HepG2 (cell line): ENCODE measurements around the gene PYCR2. TPM values are rescaled to one million over a fixed set of nuclear protein-coding genes. Genes with fewer than 3 reads are reported as not detected.

Source experiments
- ATAC-seq: fragments of 200-7000 bp; cut with Tn5 transposase; 3 replicates; pipeline ENCODE4 v1.9.1; 2020; ENCODE audit warnings: mild to moderate bottlenecking, moderate library complexity
- BruUV-seq: library from RNA; stranded (reverse); fragments of 400-500 nt; replicated peaks from 2 replicates; lab custom pipeline; 2021; lab: Mats Ljungman, UMichigan
- CTCF ChIA-PET: fragments of 300-600 bp; formaldehyde crosslinking; extraction: SDS; loops from one replicate; lab custom pipeline; 2021; ENCODE audit warnings: low total read pairs, inconsistent platforms, low intra/inter-chr PET ratio; lab: Yijun Ruan, JAX
- POLR2A ChIA-PET: fragments of 350-600 bp; sonication (Branson Sonifier 250); formaldehyde crosslinking; loops from one replicate; lab custom pipeline; 2020; ENCODE audit warnings: antibody characterized with exemption, inconsistent platforms; lab: Yijun Ruan, JAX
- DNase-seq: peaks from one replicate; pipeline ENCODE4 v3.0.0-alpha.2; 2015; ENCODE audit warnings: low spot score
- FAIRE-seq: peaks from 3 replicates; lab custom pipeline; 2011; peaks lifted over from hg19 to GRCh38; lab: Jason Lieb, UNC
- H2AFZ ChIP-seq: one replicate; pipeline ENCODE4 v1.6.1; 2011; ENCODE audit warnings: low read length, inconsistent platforms
- H3K27ac ChIP-seq: fragments of 300-600 bp; 3 replicates; pipeline ENCODE4 v1.8.0; 2011; ENCODE audit warnings: mixed run types, mild to moderate bottlenecking, mixed read lengths, low read length, inconsistent platforms; ENCODE audit not compliant: insufficient read depth; ENCODE audit errors: extremely low read length
- H3K27me3 ChIP-seq, 2 experiments: fragments of 200-600 bp in 1 of 2; 2 replicates in 1 of 2; 3 replicates in 1 of 2; pipeline versions ENCODE4 v1.6.0 to v1.8.0; 2011; ENCODE audit warnings: low read length in 2 of 2, mild to moderate bottlenecking in 2 of 2, moderate library complexity in 2 of 2, inconsistent platforms in 1 of 2; ENCODE audit not compliant: insufficient read depth in 2 of 2, control insufficient read depth in 1 of 2
- H3K36me3 ChIP-seq, 2 experiments: fragments of 200-600 bp in 1 of 2; replicated peaks in 1 of 2; 2 replicates in 1 of 2; 3 replicates in 1 of 2; pipeline versions ENCODE4 v1.5.1 to v1.8.0; 2011; ENCODE audit warnings: low read length in 2 of 2, inconsistent platforms in 1 of 2; ENCODE audit not compliant: insufficient read depth in 2 of 2, control insufficient read depth in 1 of 2
- H3K4me1 ChIP-seq: 2 replicates; pipeline ENCODE4 v1.5.1; 2012; ENCODE audit warnings: low read length, inconsistent platforms; ENCODE audit not compliant: insufficient read depth
- H3K4me2 ChIP-seq: 2 replicates; pipeline ENCODE4 v1.6.0; 2011; ENCODE audit warnings: low read depth, low read length, inconsistent platforms
- H3K4me3 ChIP-seq, 3 experiments: fragments of 200-600 bp in 1 of 3; sonication (generic), shearing (Covaris generic) in 1 of 3; replicated peaks in 1 of 3; 2 replicates each; pipeline ENCODE4 v1.5.1; 2011 to 2016; ENCODE audit warnings: low read length in 3 of 3, inconsistent platforms in 2 of 3, low read depth in 2 of 3, mild to moderate bottlenecking in 2 of 3, control low read depth in 1 of 3, mixed read lengths in 1 of 3; ENCODE audit not compliant: insufficient read depth in 1 of 3
- H3K79me2 ChIP-seq: one replicate; pipeline ENCODE4 v1.6.1; 2011; ENCODE audit warnings: low read length, inconsistent platforms; ENCODE audit not compliant: insufficient read depth
- H3K9ac ChIP-seq: 2 replicates; pipeline ENCODE4 v1.6.0; 2011; ENCODE audit warnings: mild to moderate bottlenecking, low read depth, low read length, inconsistent platforms; ENCODE audit not compliant: insufficient read depth
- H3K9me3 ChIP-seq: 2 replicates; pipeline ENCODE4 v1.5.1; 2012; ENCODE audit warnings: mild to moderate bottlenecking, low read length
- H4K20me1 ChIP-seq: 2 replicates; pipeline ENCODE4 v1.6.0; 2011; ENCODE audit warnings: inconsistent platforms, mild to moderate bottlenecking, low read length, moderate library complexity; ENCODE audit not compliant: insufficient read depth
- ARHGAP35 ChIP-seq: sonication (generic); formaldehyde crosslinking; IDR thresholded peaks from 2 replicates; pipeline ENCODE4 v1.9.0; 2022; ENCODE audit warnings: mild to moderate bottlenecking, inconsistent platforms, moderate library complexity, missing genetic modification reagents, borderline replicate concordance
- GABPB1 ChIP-seq: IDR thresholded peaks from 2 replicates; pipeline ENCODE4 v1.6.1; 2016; ENCODE audit warnings: mild to moderate bottlenecking, missing genetic modification reagents, moderate library complexity, missing compliant biosample characterization
- HDAC2 ChIP-seq: sonication (generic); formaldehyde crosslinking; IDR thresholded peaks from 2 replicates; pipeline ENCODE4 v1.4.0; 2020; ENCODE audit warnings: missing genetic modification reagents
- HNRNPK ChIP-seq: fragments of 200-400 bp; formaldehyde crosslinking; IDR thresholded peaks from 2 replicates; pipeline ENCODE4 v1.6.1; 2018; ENCODE audit warnings: low read length, low read depth, moderate library complexity, mild to moderate bottlenecking; ENCODE audit not compliant: poor library complexity, severe bottlenecking
- KAT2B ChIP-seq: fragments of 150-350 bp; IDR thresholded peaks from 2 replicates; pipeline ENCODE4 v1.6.1; 2014; ENCODE audit warnings: low read depth, low read length, borderline replicate concordance
- MAFF ChIP-seq: IDR thresholded peaks from 2 replicates; pipeline ENCODE4 v1.6.1; 2011; ENCODE audit warnings: low read depth, low read length, improper control_type of control experiment
- U2AF1 ChIP-seq: fragments of 200-400 bp; formaldehyde crosslinking; optimal IDR thresholded peaks from 2 replicates; pipeline ENCODE3; 2017; ENCODE audit warnings: mild to moderate bottlenecking, low read depth, low read length
- ZFP36L2 ChIP-seq: sonication (generic); formaldehyde crosslinking; IDR thresholded peaks from 2 replicates; pipeline ENCODE4 v1.4.0; 2020; ENCODE audit warnings: missing genetic modification reagents
- ZNF350 ChIP-seq: sonication (generic); formaldehyde crosslinking; IDR thresholded peaks from 2 replicates; pipeline ENCODE4 v1.4.0; 2020; ENCODE audit warnings: mild to moderate bottlenecking, low read depth, missing genetic modification reagents, borderline replicate concordance
- ZSCAN9 ChIP-seq: IDR thresholded peaks from 2 replicates; pipeline ENCODE4 v1.6.1; 2016; ENCODE audit warnings: borderline replicate concordance
- WGBS: methylation state at CpG from one replicate; pipeline ENCODE4 v1.1.6; 2017; ENCODE audit warnings: low lambda C conversion rate; 5-methylcytosine and 5-hydroxymethylcytosine counted together
- in situ Hi-C: cut with HindIII; loops from 2 replicates; pipeline ENCODE4 v1.10.0; 2017; ENCODE audit warnings: low pct_unique_long_range_greater_than_20kb; ENCODE audit not compliant: extremely low pct_ligation_motif_present
- intact Hi-C: fragments of 100-400 bp; cut with micrococcal nuclease; formaldehyde crosslinking; loops from one replicate; pipeline ENCODE4 v1.10.0; 2022; ENCODE audit not compliant: unreplicated experiment
- polyA plus RNA-seq, 8 experiments: library from polyadenylated mRNA; depleted of rRNA in 3 of 8; stranded (reverse) in 7 of 8; unstranded in 1 of 8; fragments of >200 nt; fragmentation: Illumina TruSeq in 4 of 8; extraction: Trizol in 4 of 8; gene quantifications; 2 replicates each; pipeline versions ENCODE4 v1.2.1 to v1.2.3, GENCODE V29; 2011 to 2016; ENCODE audit warnings: low read depth in 4 of 8, missing spikeins in 1 of 8, mixed read lengths in 1 of 8; ENCODE audit not compliant: insufficient read depth in 1 of 8
- total RNA-seq, 5 experiments: library from RNA; depleted of rRNA; stranded (reverse); fragments of >200 nt; fragmentation: Illumina TruSeq; extraction: Trizol; gene quantifications; 2 replicates each; pipeline ENCODE4 v1.2.3, GENCODE V29; 2016; ENCODE audit warnings: low read depth in 1 of 5
- TF ChIP-seq, protein P1 (sequence below): sonication (generic); formaldehyde crosslinking; IDR thresholded peaks from 2 replicates; pipeline ENCODE4 v1.4.0; 2020; ENCODE audit warnings: mild to moderate bottlenecking, missing genetic modification reagents
- TF ChIP-seq, protein P2 (sequence below): sonication (generic); formaldehyde crosslinking; IDR thresholded peaks from 2 replicates; pipeline ENCODE4 v1.4.0; 2020; ENCODE audit warnings: missing genetic modification reagents
- TF ChIP-seq, protein P3 (sequence below): sonication (generic); formaldehyde crosslinking; IDR thresholded peaks from 2 replicates; pipeline ENCODE4 v1.9.0; 2022; ENCODE audit warnings: low read depth, missing genetic modification reagents
- TF ChIP-seq, protein P4 (sequence below): sonication (generic); formaldehyde crosslinking; IDR thresholded peaks from 2 replicates; pipeline ENCODE4 v1.4.0; 2020; ENCODE audit warnings: missing genetic modification reagents, low read depth, mild to moderate bottlenecking, borderline replicate concordance

The PYCR2 gene
- total and polyA plus RNA-seq, 2 of the 13 experiments (the other 11 are each of a cell fraction or from before 2014, with no cell fraction given) = 47.2 to 47.8 TPM

DNA sequence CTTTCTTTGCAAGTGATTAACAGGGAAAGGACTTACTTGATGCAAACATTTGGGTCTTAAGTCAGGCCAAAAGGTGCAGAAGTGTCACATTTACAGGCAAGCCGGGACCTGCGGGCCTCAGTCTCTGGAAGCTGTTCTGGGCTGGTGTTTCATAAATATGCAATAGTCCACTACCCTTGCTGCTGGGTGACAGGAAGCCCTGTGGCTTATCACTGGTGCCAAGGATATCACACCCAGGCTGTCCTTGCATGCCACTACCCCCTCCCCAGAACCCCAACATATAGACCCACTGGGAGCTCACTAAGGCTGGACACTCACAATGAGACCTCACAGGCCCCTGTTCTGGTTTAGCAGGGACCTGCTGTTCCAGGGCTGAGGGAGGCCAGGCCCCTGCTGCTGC, 20.3 kb upstream of the PYCR2 start:
- TF ChIP-seq KAT2B (no peak), ZFP36L2 (CRISPR knock-in tag) (no peak), HNRNPK (no peak), ZNF350 (CRISPR knock-in tag) (no peak), ARHGAP35 (no peak), U2AF1 (no peak), HDAC2 (CRISPR knock-in tag) (no peak), GABPB1 (CRISPR knock-in tag) (no peak), MAFF (no peak), ZSCAN9 (CRISPR knock-in tag) (no peak)
- TF ChIP-seq, protein P1, sequence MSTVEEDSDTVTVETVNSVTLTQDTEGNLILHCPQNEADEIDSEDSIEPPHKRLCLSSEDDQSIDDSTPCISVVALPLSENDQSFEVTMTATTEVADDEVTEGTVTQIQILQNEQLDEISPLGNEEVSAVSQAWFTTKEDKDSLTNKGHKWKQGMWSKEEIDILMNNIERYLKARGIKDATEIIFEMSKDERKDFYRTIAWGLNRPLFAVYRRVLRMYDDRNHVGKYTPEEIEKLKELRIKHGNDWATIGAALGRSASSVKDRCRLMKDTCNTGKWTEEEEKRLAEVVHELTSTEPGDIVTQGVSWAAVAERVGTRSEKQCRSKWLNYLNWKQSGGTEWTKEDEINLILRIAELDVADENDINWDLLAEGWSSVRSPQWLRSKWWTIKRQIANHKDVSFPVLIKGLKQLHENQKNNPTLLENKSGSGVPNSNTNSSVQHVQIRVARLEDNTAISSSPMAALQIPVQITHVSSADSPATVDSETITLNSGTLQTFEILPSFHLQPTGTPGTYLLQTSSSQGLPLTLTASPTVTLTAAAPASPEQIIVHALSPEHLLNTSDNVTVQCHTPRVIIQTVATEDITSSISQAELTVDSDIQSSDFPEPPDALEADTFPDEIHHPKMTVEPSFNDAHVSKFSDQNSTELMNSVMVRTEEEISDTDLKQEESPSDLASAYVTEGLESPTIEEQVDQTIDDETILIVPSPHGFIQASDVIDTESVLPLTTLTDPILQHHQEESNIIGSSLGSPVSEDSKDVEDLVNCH (CRISPR knock-in tag) = no peak
- TF ChIP-seq, protein P2, sequence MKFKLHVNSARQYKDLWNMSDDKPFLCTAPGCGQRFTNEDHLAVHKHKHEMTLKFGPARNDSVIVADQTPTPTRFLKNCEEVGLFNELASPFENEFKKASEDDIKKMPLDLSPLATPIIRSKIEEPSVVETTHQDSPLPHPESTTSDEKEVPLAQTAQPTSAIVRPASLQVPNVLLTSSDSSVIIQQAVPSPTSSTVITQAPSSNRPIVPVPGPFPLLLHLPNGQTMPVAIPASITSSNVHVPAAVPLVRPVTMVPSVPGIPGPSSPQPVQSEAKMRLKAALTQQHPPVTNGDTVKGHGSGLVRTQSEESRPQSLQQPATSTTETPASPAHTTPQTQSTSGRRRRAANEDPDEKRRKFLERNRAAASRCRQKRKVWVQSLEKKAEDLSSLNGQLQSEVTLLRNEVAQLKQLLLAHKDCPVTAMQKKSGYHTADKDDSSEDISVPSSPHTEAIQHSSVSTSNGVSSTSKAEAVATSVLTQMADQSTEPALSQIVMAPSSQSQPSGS (CRISPR knock-in tag) = no peak
- TF ChIP-seq, protein P3, sequence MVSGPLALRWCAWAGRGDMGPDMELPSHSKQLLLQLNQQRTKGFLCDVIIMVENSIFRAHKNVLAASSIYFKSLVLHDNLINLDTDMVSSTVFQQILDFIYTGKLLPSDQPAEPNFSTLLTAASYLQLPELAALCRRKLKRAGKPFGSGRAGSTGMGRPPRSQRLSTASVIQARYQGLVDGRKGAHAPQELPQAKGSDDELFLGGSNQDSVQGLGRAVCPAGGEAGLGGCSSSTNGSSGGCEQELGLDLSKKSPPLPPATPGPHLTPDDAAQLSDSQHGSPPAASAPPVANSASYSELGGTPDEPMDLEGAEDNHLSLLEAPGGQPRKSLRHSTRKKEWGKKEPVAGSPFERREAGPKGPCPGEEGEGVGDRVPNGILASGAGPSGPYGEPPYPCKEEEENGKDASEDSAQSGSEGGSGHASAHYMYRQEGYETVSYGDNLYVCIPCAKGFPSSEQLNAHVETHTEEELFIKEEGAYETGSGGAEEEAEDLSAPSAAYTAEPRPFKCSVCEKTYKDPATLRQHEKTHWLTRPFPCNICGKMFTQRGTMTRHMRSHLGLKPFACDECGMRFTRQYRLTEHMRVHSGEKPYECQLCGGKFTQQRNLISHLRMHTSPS (CRISPR knock-in tag) = no peak
- TF ChIP-seq, protein P4, sequence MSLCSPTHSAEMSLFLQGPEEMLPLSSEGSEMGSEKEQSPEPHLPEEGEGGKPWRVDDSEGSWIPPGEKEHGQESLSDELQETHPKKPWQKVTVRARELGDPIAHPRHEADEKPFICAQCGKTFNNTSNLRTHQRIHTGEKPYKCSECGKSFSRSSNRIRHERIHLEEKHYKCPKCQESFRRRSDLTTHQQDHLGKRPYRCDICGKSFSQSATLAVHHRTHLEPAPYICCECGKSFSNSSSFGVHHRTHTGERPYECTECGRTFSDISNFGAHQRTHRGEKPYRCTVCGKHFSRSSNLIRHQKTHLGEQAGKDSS (CRISPR knock-in tag) = no peak
- no peak overlapping the region for H2AFZ ChIP-seq
- H3K9ac ChIP-seq = no peak overlapping the region
- H3K4me3 ChIP-seq = no peak overlapping the region; a peak in 1 of 6 replicates
- H4K20me1 ChIP-seq = no peaks in the 10 kb centered on the region
- H3K9me3 ChIP-seq = no peaks in the 10 kb centered on the region
- ChIA-PET CTCF (no interaction called here), POLR2A (interaction anchor here (2.0 kb wide), 1 partner anchor 20 kb away, joined by 6 read pairs; the partner anchor contains the start of gene PYCR2)
- peaks cover 7 to 34% of the 10 kb centered on the region in 2 experiments; a peak in 4 of 5 replicates for H3K27me3 ChIP-seq
- no peaks in the 10 kb centered on the region for H3K79me2 ChIP-seq
- in situ Hi-C loops = no loop called here
- 38% methylated on average over 2 of the region's 2 CpGs for WGBS
- DNase-seq (no peak), FAIRE-seq (no peak), ATAC-seq (no peak)
- peaks cover 42% of the 10 kb centered on the region for H3K4me1 ChIP-seq
- H3K4me2 ChIP-seq = no peak overlapping the region
- intact Hi-C loops = no loop called here
- no TSS peak for BruUV-seq
- no peak overlapping the region for H3K27ac ChIP-seq
- H3K36me3 ChIP-seq = no peaks in the 10 kb centered on the region
